Umbilical cord (tissue), 2 donors: Measurements from ENCODE around the gene PECR. TPM values are rescaled to one million over a fixed set of nuclear protein-coding genes. Genes with fewer than 3 reads are reported as not detected.

Experiments used
- DNase-seq: peaks from one replicate; pipeline ENCODE4 v3.0.0-alpha.2; 2015; ENCODE audit warnings: low spot score
- total RNA-seq: library from RNA; depleted of rRNA; stranded (reverse); fragments of >200 nt; gene quantifications from one replicate; pipeline ENCODE4 v1.2.3, GENCODE V29; 2014; ENCODE audit warnings: low replicate concordance; ENCODE audit not compliant: insufficient read depth

The PECR gene
- total RNA-seq: 1.7 TPM

- DNase-seq: peak; percentile 74
Observed at GRCh38 chr2:216081487-216082116, at the start of gene PECR, which contains the start of gene TMEM169. Gene PECR (minus strand): TSS chr2:216081809. CDS start chr2:216081741, 68 bp downstream. Gene TMEM169 (plus strand): TSS chr2:216081919. CDS start chr2:216095964, 14,045 bp downstream.

- DNase-seq: no peak
Observed at GRCh38 chr2:216130346-216130971, 48.9 kb upstream of the PECR start.

GRCh38 chr2:216126943-216127342 lies 45.3 kb upstream of the PECR start:
- no peak for DNase-seq

GRCh38 chr2:216121255-216121654 lies 39.6 kb upstream of the PECR start:
- DNase-seq: no peak

- DNase-seq: no peak
Observed at GRCh38 chr2:216119986-216120385, 38.4 kb upstream of the PECR start.

GRCh38 chr2:216119146-216119545 lies 37.5 kb upstream of the PECR start:
- DNase-seq: no peak

GRCh38 chr2:216118474-216118873 lies 36.9 kb upstream of the PECR start:
- no peak for DNase-seq

- DNase-seq: no peak
Observed at GRCh38 chr2:216117561-216118340, 36.1 kb upstream of the PECR start.

- DNase-seq: no peak
Observed at GRCh38 chr2:216116418-216116817, 34.8 kb upstream of the PECR start.

- DNase-seq: peak; percentile 100
Observed at GRCh38 chr2:216114714-216115531, 33.3 kb upstream of the PECR start.

GRCh38 chr2:216114382-216114713 lies 32.7 kb upstream of the PECR start:
- no peak for DNase-seq

- DNase-seq: no peak
Observed at GRCh38 chr2:216113572-216113971, 32.0 kb upstream of the PECR start.

- DNase-seq: no peak
Observed at GRCh38 chr2:216112926-216113325, 31.3 kb upstream of the PECR start.

GRCh38 chr2:216111122-216111521 lies 29.5 kb upstream of the PECR start:
- no peak for DNase-seq

- no peak for DNase-seq
Observed at GRCh38 chr2:216110620-216111019, 29.0 kb upstream of the PECR start.

GRCh38 chr2:216109962-216110614 lies 28.5 kb upstream of the PECR start:
- peak; percentile 50 for DNase-seq

GRCh38 chr2:216108967-216109921 lies 27.6 kb upstream of the PECR start, which contains the start of gene XRCC5:
Gene XRCC5 (plus strand): TSS chr2:216109348. CDS start chr2:216109437, 89 bp downstream.
- DNase-seq: peak; percentile 99

GRCh38 chr2:216108310-216108966 lies 26.8 kb upstream of the PECR start:
- no peak for DNase-seq

- DNase-seq: peak; percentile 22
Observed at GRCh38 chr2:216107760-216108159, 26.2 kb upstream of the PECR start.
